ENCODE results near the gene ARHGAP1.

GRCh38 chr11:46682773-46683752, 17.4 kb downstream of the ARHGAP1 start:
- TF ChIP-seq CTCF (conservative IDR thresholded peaks at IDR 0.05; ENCODE audit: low read depth, low read length): no peak
- no peak for TF ChIP-seq FOS (IDR thresholded peaks at IDR 0.05; ENCODE audit: low read depth, low read length)
- TF ChIP-seq POLR2A (IDR thresholded peaks at IDR 0.05; ENCODE audit: low read depth, low read length): no peak
- no peak for TF ChIP-seq MAZ (IDR thresholded peaks at IDR 0.05; ENCODE audit: borderline replicate concordance, low read depth, low read length)
- no peak for TF ChIP-seq RFX5 (IDR thresholded peaks at IDR 0.05; ENCODE audit: low read depth, low read length)
- no peak for TF ChIP-seq SMC3 (IDR thresholded peaks at IDR 0.05; ENCODE audit: low read depth, low read length)
